ENCODE results near the gene CCDC7.
A peak's percentile ranks its signal among the peaks of the same experiment; 100 is the strongest.

The CCDC7 gene

DNA sequence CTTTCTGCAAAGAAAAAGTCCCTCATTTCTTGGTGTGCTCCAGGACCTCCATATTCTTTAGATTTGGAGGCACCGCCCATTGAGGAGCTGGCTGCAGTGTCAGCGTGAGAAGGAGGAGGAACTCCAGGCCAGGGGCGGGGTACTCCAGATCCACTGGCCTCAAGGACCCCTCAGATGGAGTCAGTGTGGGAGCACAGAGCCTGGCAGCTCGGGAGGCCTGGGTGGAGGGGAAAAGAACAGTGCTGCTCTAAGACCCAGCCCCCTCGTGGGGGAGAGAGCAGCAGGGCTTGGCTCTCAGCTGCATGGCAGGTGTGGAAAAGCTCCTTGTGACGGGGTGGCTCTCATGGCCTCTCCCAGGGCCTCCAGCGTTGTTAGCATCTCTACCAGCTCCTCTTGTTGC is 441.5 kb downstream of the CCDC7 start:
- no peak for DNase-seq (ENCODE audit: low read depth)
- TF ChIP-seq, protein P1, sequence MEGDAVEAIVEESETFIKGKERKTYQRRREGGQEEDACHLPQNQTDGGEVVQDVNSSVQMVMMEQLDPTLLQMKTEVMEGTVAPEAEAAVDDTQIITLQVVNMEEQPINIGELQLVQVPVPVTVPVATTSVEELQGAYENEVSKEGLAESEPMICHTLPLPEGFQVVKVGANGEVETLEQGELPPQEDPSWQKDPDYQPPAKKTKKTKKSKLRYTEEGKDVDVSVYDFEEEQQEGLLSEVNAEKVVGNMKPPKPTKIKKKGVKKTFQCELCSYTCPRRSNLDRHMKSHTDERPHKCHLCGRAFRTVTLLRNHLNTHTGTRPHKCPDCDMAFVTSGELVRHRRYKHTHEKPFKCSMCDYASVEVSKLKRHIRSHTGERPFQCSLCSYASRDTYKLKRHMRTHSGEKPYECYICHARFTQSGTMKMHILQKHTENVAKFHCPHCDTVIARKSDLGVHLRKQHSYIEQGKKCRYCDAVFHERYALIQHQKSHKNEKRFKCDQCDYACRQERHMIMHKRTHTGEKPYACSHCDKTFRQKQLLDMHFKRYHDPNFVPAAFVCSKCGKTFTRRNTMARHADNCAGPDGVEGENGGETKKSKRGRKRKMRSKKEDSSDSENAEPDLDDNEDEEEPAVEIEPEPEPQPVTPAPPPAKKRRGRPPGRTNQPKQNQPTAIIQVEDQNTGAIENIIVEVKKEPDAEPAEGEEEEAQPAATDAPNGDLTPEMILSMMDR (conservative IDR thresholded peaks at IDR 0.05; ENCODE audit: low read depth, low read length): no peak
- H3K4me3 ChIP-seq (ENCODE audit: low read depth, low read length): no peak overlapping the region

DNA sequence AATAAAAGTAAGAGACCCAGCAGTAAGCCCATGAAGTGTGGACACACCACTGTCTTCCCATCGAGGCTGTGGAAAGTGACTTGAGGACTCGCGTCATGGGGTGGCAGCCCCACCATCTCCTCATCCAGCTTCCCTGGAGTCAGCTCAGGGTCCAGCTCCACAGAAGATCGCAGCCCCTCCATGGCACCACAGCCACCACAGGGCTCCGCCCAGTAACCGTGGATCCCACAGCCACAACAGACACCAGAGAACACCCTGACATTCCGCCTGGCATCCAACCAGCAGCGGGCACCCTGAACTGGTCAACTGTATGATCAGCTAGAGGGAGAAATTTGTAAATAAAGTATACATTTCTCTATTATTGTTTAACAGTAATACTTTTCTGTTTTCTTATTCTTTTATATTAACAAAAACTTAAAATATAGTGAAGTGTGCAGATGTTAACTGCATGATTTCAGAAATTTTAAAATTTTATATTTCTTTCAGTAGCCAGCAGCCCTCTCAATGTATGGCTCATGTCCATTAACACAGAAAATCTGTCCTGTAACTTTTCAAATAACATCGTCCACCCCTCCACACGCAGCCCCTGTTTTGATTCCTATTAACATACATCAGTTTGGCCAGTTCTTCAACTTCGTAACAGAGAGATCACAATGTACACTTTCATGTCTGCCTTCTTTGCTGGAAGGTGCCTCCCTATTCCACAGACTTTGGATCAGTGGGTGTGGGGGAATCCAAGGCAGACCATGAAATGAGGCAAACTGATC is 442.4 kb downstream of the CCDC7 start:
- H3K4me3 ChIP-seq (ENCODE audit: low read depth, low read length): no peak overlapping the region
- no peak for DNase-seq (ENCODE audit: low read depth)
- TF ChIP-seq, protein P1 (conservative IDR thresholded peaks at IDR 0.05; ENCODE audit: low read depth, low read length): no peak

DNA sequence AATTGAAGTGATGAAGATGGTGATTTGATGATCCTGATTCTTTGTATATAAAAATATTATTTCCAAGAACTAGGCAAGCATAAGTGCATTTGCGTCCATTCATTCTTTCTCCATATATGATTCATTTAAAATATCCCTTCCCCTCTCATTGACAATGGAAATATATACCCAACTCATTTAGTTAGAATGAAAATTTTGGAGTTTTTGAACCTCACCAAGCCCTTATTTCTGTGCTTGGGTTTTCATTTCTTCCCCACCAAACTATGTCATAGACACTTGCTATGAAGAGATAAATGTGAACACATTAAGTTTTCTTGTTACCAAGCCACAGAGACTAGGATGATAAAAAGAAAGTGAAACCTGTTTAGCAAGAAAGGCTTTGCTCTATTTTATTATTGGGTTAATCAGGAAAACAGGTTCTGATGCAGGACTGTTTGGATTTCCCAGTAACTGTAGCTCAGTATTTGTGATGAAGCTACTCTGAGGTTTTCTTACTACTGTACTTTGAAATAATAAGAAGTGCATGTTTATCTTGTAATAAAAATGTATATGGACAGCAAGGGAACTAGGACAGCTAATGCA is 443.8 kb downstream of the CCDC7 start:
- no peak overlapping the region for H3K4me3 ChIP-seq (ENCODE audit: low read depth, low read length)
- DNase-seq (ENCODE audit: low read depth): no peak
- TF ChIP-seq, protein P1 (conservative IDR thresholded peaks at IDR 0.05; ENCODE audit: low read depth, low read length): no peak

DNA sequence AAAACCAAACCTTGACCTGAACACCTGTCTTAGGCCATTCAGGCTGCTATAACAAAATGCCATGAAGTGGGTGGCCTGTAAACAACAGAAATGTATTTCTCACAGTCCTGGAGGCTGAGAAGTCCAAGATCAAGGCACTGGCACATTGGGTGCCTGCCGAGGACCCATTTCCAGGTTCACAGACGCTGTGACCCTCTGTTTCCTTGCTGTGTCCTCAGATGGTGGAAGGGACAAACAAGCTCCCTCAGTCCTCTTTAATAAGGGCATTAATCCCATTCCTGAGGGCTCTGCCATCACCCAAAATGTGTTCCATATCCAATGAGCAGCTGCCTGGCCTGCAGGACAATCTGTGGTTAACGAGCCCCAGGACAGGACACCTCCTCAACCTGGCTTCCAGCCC is 444.5 kb downstream of the CCDC7 start:
- no peak for DNase-seq (ENCODE audit: low read depth)
- H3K4me3 ChIP-seq (ENCODE audit: low read depth, low read length): no peak overlapping the region
- TF ChIP-seq, protein P1 (conservative IDR thresholded peaks at IDR 0.05; ENCODE audit: low read depth, low read length): no peak

DNA sequence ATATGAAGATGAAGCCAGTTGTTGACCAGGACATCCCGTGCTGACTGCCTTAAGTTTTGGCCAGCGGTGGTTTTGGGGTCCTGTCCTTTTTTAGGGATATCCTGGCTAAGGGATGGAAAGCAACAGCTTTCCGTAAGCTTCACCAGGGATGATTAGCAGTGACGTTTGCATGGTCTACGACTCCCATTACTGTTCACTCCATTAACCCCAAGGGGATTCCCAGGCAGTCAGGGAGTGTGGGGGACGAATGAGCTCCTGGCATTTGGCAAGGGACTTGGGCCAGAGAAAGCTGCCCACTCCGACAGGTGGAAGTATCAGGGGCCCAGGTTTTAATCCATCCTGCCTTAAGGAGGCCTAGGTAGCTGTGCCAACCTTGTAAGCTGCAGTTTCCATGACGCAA is 445.3 kb downstream of the CCDC7 start:
- H3K4me3 ChIP-seq (ENCODE audit: low read depth, low read length): no peak overlapping the region
- TF ChIP-seq, protein P1 (conservative IDR thresholded peaks at IDR 0.05; ENCODE audit: low read depth, low read length): no peak
- DNase-seq (ENCODE audit: low read depth): no peak

DNA sequence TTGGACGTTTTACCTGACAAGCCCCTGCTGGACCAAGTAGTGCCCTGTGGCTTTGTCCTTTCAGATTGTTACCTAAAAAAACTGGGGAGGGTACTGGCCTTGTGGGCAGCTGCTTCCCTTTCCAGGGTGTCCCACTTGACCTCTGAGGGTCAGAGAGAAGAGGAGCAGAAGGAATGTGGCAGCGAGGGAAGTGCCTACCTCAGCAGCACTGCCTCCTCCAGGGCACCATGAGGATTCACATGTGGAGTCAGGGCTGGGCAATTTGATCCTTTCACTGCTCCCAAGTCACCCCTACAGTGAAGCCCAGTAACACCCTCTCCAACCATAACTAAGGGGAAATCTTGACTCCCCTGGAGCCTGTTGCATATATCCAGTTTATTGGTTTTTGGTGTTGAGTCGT is 447.5 kb downstream of the CCDC7 start:
- TF ChIP-seq, protein P1 (conservative IDR thresholded peaks at IDR 0.05; ENCODE audit: low read depth, low read length): peak; percentile 24
- H3K4me3 ChIP-seq (ENCODE audit: low read depth, low read length): no peak overlapping the region

More for the DNA sequence above, 447.5 kb downstream of the CCDC7 start:
- no peak for DNase-seq (ENCODE audit: low read depth)
